Stomach (tissue), 4 donors: ENCODE results near the gene BRIX1.

ENCODE experiments used
- CTCF ChIP-seq, 7 experiments: fragments of 450-650 bp in 4 of 7; fragments of 200-600 bp in 3 of 7; sonication (generic) in 3 of 7; IDR thresholded peaks; one replicate each; pipeline ENCODE4 v1.5.1; 2016 to 2019; ENCODE audit warnings: antibody characterized with exemption in 7 of 7, control low read depth in 2 of 7, mild to moderate bottlenecking in 1 of 7
- EP300 ChIP-seq: sonication (generic); formaldehyde crosslinking; IDR thresholded peaks from one replicate; pipeline ENCODE4 v1.6.1; 2017; ENCODE audit warnings: antibody characterized with exemption

- TF ChIP-seq CTCF (IDR thresholded peaks at IDR 0.05) = peak in 1 of 7 experiments; percentile 18
- TF ChIP-seq EP300 = no peak
Observed at GRCh38 chr5:34905564-34905963, 9.9 kb upstream of the BRIX1 start.
